ENCODE data around the gene BLVRA.

Gene BLVRA

GRCh38 chr7:43758822-43759683 lies 573 bp downstream of the BLVRA start:
- TF ChIP-seq EP300 (IDR thresholded peaks at IDR 0.05; ENCODE audit: borderline replicate concordance) (no peak), TAF1 (IDR thresholded peaks at IDR 0.05; ENCODE audit: low read depth) (no peak), USF1 (IDR thresholded peaks at IDR 0.05) (no peak), CREB1 (IDR thresholded peaks at IDR 0.05; ENCODE audit: low read depth) (no peak)

GRCh38 chr7:43760861-43761260 lies 2.4 kb downstream of the BLVRA start:
- TF ChIP-seq TEAD4 (IDR thresholded peaks at IDR 0.05) (no peak), MAX (IDR thresholded peaks at IDR 0.05) (no peak), REST (IDR thresholded peaks at IDR 0.05; ENCODE audit: low read depth) (no peak), EP300 (IDR thresholded peaks at IDR 0.05; ENCODE audit: borderline replicate concordance) (no peak), CEBPB (IDR thresholded peaks at IDR 0.05) (no peak)

GRCh38 chr7:43761382-43761781 lies 2.9 kb downstream of the BLVRA start:
- TF ChIP-seq ZBTB7A (IDR thresholded peaks at IDR 0.05; ENCODE audit: low read depth), result no peak
- TF ChIP-seq NFIC (IDR thresholded peaks at IDR 0.05), result no peak
- no peak for TF ChIP-seq MAX (IDR thresholded peaks at IDR 0.05)

- TF ChIP-seq CEBPB (IDR thresholded peaks at IDR 0.05) (no peak), EP300 (IDR thresholded peaks at IDR 0.05; ENCODE audit: borderline replicate concordance) (no peak), FOXM1 (IDR thresholded peaks at IDR 0.05; ENCODE audit: borderline replicate concordance, low read depth) (no peak), CREB1 (IDR thresholded peaks at IDR 0.05; ENCODE audit: low read depth) (no peak), TCF12 (IDR thresholded peaks at IDR 0.05; ENCODE audit: low read depth) (no peak), MAX (IDR thresholded peaks at IDR 0.05) (no peak), TEAD4 (IDR thresholded peaks at IDR 0.05) (no peak), USF1 (IDR thresholded peaks at IDR 0.05) (no peak), RAD21 (IDR thresholded peaks at IDR 0.05; ENCODE audit: low read depth) (no peak), TAF1 (IDR thresholded peaks at IDR 0.05; ENCODE audit: low read depth) (no peak), REST (IDR thresholded peaks at IDR 0.05; ENCODE audit: low read depth) (no peak), ZBTB7A (IDR thresholded peaks at IDR 0.05; ENCODE audit: low read depth) (no peak), NFIC (IDR thresholded peaks at IDR 0.05) (no peak)
Measured at GRCh38 chr7:43761938-43762692, 3.6 kb downstream of the BLVRA start.

- TF ChIP-seq YY1 (IDR thresholded peaks at IDR 0.05; ENCODE audit: low read depth) (no peak), CREB1 (IDR thresholded peaks at IDR 0.05; ENCODE audit: low read depth) (no peak), FOXM1 (IDR thresholded peaks at IDR 0.05; ENCODE audit: borderline replicate concordance, low read depth) (no peak), EGR1 (IDR thresholded peaks at IDR 0.05) (no peak), USF1 (IDR thresholded peaks at IDR 0.05) (no peak), TCF12 (IDR thresholded peaks at IDR 0.05; ENCODE audit: low read depth) (no peak), NFIC (IDR thresholded peaks at IDR 0.05) (no peak), TAF1 (IDR thresholded peaks at IDR 0.05; ENCODE audit: low read depth) (no peak), REST (IDR thresholded peaks at IDR 0.05; ENCODE audit: low read depth) (no peak), ZBTB7A (IDR thresholded peaks at IDR 0.05; ENCODE audit: low read depth) (no peak), CEBPB (IDR thresholded peaks at IDR 0.05) (no peak)
Measured at GRCh38 chr7:43763183-43763582, 4.7 kb downstream of the BLVRA start.
